OCI-LY3 (cell line): Measurements from ENCODE around the gene WRNIP1.

Experiments
- CTCF ChIP-seq: fragments of 200-600, 300-600 bp; sonication (generic); IDR thresholded peaks from 2 replicates; pipeline ENCODE4 v1.5.1; 2014; ENCODE audit warnings: antibody characterized with exemption, low read length, low read depth
- EZH2phosphoT487 ChIP-seq: fragments of 200-600 bp; shearing (Covaris generic); IDR thresholded peaks from 2 replicates; pipeline ENCODE4 v1.6.1; 2018; ENCODE audit warnings: antibody characterized with exemption, mixed run types, low read depth

- TF ChIP-seq CTCF (no peak), EZH2phosphoT487 (no peak)
Measured at GRCh38 chr6:2830183-2830582, 65.0 kb downstream of the WRNIP1 start.
